ENCODE data around the gene CDK5R1. TPM values are rescaled to one million over a fixed set of nuclear protein-coding genes. Genes with fewer than 3 reads are reported as not detected.

Gene CDK5R1
- total and polyA plus RNA-seq, 2 donors (not counting 3 experiments of a cell fraction or from before 2014, with no cell fraction given) = 1.6 to 3.9 TPM

- Histone ChIP-seq H3K4me3 (replicated peaks in 1 of 3; ENCODE audit: insufficient read depth in 1 of 3, low read depth in 1 of 3, low read length in 3 of 3) (no peak overlapping the region), H3K4me1 (ENCODE audit: control insufficient read depth, extremely low read depth, insufficient read depth, low read length) (peaks cover 7% of the 10 kb centered on the region), H3K27ac (ENCODE audit: insufficient read depth, low read depth, low read length) (no peak overlapping the region), H3K9me1 (replicated peaks; ENCODE audit: control insufficient read depth, extremely low read depth, insufficient read depth, low read length) (no peaks in the 10 kb centered on the region), H4K20me1 (replicated peaks; ENCODE audit: control insufficient read depth, extremely low read depth, insufficient read depth, low read length) (no peaks in the 10 kb centered on the region), H3K9ac (replicated peaks; ENCODE audit: extremely low read depth, insufficient read depth, low read length) (no peak overlapping the region), H3K27me3 (ENCODE audit: control insufficient read depth in 2 of 2, insufficient read depth in 2 of 2, low read length in 2 of 2) (no peaks in the 10 kb centered on the region), H2AFZ (ENCODE audit: low read depth, low read length) (no peak overlapping the region), H3K4me2 (ENCODE audit: insufficient read depth, low read length) (no peak overlapping the region), H3K9me3 (replicated peaks; ENCODE audit: control insufficient read depth, insufficient read depth, low read length) (no peaks in the 10 kb centered on the region), H3K36me3 (ENCODE audit: control insufficient read depth in 2 of 2, extremely low read depth in 1 of 2, insufficient read depth in 2 of 2, low read length in 2 of 2) (no peaks in the 10 kb centered on the region), H3K79me2 (ENCODE audit: control insufficient read depth, insufficient read depth, low read length) (no peaks in the 10 kb centered on the region)
- POLR2A ChIA-PET = no interaction called here
- DNase-seq (ENCODE audit: low read depth, low spot score) (no peak), FAIRE-seq (no peak)
- dilution Hi-C loops (cut with MboI; ENCODE audit: extremely low pct_ligation_motif_present, low sequenced_read_pairs) (no loop called here), intact Hi-C loops (cut with micrococcal nuclease) (no loop called here)
- BruUV-seq (replicated peaks) = no TSS peak
- CTCF ChIA-PET = no interaction called here
- TF ChIP-seq EZH2 (IDR thresholded peaks at IDR 0.05; ENCODE audit: borderline replicate concordance, low read depth, low read length, severe bottlenecking) (no peak), GATA2 (IDR thresholded peaks at IDR 0.05; ENCODE audit: insufficient read depth, insufficient read length, low read depth, low read length) (no peak), FOS (IDR thresholded peaks at IDR 0.05; ENCODE audit: borderline replicate concordance, insufficient read depth, low read length) (no peak), POLR2AphosphoS5 (IDR thresholded peaks at IDR 0.05; ENCODE audit: insufficient read depth, low read depth, low read length) (no peak), POLR2A (IDR thresholded peaks at IDR 0.05; ENCODE audit: low read depth, low read length) (no peak), MYC (IDR thresholded peaks at IDR 0.05; ENCODE audit: low read depth, low read length) (no peak), MAX (IDR thresholded peaks at IDR 0.05; ENCODE audit: insufficient read depth, insufficient read length) (no peak), JUN (IDR thresholded peaks at IDR 0.05; ENCODE audit: borderline replicate concordance, insufficient read depth, insufficient read length, low read depth) (no peak)
- TF ChIP-seq, protein P1, sequence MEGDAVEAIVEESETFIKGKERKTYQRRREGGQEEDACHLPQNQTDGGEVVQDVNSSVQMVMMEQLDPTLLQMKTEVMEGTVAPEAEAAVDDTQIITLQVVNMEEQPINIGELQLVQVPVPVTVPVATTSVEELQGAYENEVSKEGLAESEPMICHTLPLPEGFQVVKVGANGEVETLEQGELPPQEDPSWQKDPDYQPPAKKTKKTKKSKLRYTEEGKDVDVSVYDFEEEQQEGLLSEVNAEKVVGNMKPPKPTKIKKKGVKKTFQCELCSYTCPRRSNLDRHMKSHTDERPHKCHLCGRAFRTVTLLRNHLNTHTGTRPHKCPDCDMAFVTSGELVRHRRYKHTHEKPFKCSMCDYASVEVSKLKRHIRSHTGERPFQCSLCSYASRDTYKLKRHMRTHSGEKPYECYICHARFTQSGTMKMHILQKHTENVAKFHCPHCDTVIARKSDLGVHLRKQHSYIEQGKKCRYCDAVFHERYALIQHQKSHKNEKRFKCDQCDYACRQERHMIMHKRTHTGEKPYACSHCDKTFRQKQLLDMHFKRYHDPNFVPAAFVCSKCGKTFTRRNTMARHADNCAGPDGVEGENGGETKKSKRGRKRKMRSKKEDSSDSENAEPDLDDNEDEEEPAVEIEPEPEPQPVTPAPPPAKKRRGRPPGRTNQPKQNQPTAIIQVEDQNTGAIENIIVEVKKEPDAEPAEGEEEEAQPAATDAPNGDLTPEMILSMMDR (IDR thresholded peaks at IDR 0.05; ENCODE audit: extremely low read depth in 1 of 2, insufficient read depth in 1 of 2, low read depth in 1 of 2, low read length in 2 of 2) = no peak
These were observed 17.6 kb downstream of the CDK5R1 start for GRCh38 chr17:32504166-32504990.

Data from endothelial cell of umbilical vein (primary cell).